Measurements from ENCODE around the gene RAP1GAP. TPM values are rescaled to one million over a fixed set of nuclear protein-coding genes. Genes with fewer than 3 reads are reported as not detected.

Gene RAP1GAP
- total RNA-seq, 1 experiment from 2014 or later = 30.2 TPM

- peaks cover 9% of the 10 kb centered on the region for H3K4me1 ChIP-seq (replicated peaks; ENCODE audit: insufficient read depth)
- no peak overlapping the region for H2AFZ ChIP-seq
- no peaks in the 10 kb centered on the region; the same call in 1 of the 2 replicates for H3F3A ChIP-seq (ENCODE audit: insufficient read depth, low read depth)
- no peak overlapping the region for H3K27ac ChIP-seq
- ChIA-PET CTCF (no interaction called here), POLR2A (ENCODE audit: unreplicated experiment) (no interaction called here)
- no peaks in the 10 kb centered on the region for H3K36me3 ChIP-seq (ENCODE audit: low read depth)
- no TSS peak for BruUV-seq (replicated peaks)
- H3K4me2 ChIP-seq = no peak overlapping the region
- TF ChIP-seq CTCF (conservative IDR thresholded peaks at IDR 0.05) (no peak), EZH2 (IDR thresholded peaks at IDR 0.05; ENCODE audit: low read depth) (no peak)
- no peaks in the 10 kb centered on the region for H4K20me1 ChIP-seq (ENCODE audit: insufficient read depth)
- H3K79me2 ChIP-seq (ENCODE audit: low read depth) = no peaks in the 10 kb centered on the region
- no peak for DNase-seq
- no peaks in the 10 kb centered on the region for H3K9me3 ChIP-seq (ENCODE audit: insufficient read depth, low read depth)
- intact Hi-C loops (cut with micrococcal nuclease; ENCODE audit: unreplicated experiment) = no loop called here
- no peaks in the 10 kb centered on the region for H3K27me3 ChIP-seq (ENCODE audit: insufficient read depth, low read depth)
- no peaks in the 10 kb centered on the region for H3K9me2 ChIP-seq (ENCODE audit: insufficient read depth)
- no peak overlapping the region for H3K4me3 ChIP-seq
Measured at GRCh38 chr1:21644906-21645305, 24.3 kb downstream of the RAP1GAP start.

GRCh38 chr1:21644348-21644747 lies 24.8 kb downstream of the RAP1GAP start:
- TF ChIP-seq CTCF (conservative IDR thresholded peaks at IDR 0.05) = no peak
- TF ChIP-seq EZH2 (IDR thresholded peaks at IDR 0.05; ENCODE audit: low read depth) = no peak
- no peaks in the 10 kb centered on the region for H4K20me1 ChIP-seq (ENCODE audit: insufficient read depth)
- no peak overlapping the region for H3K4me2 ChIP-seq
- ChIA-PET POLR2A (ENCODE audit: unreplicated experiment) (no interaction called here), CTCF (no interaction called here)
- H3K9me2 ChIP-seq (ENCODE audit: insufficient read depth) = no peaks in the 10 kb centered on the region
- BruUV-seq (replicated peaks) = no TSS peak
- DNase-seq = no peak
- intact Hi-C loops (cut with micrococcal nuclease; ENCODE audit: unreplicated experiment) = no loop called here
- H3K27ac ChIP-seq = no peak overlapping the region
- H3K36me3 ChIP-seq (ENCODE audit: low read depth) = no peaks in the 10 kb centered on the region
- H3K79me2 ChIP-seq (ENCODE audit: low read depth) = no peaks in the 10 kb centered on the region
- no peaks in the 10 kb centered on the region for H3K9me3 ChIP-seq (ENCODE audit: insufficient read depth, low read depth)
- no peak overlapping the region for H3K4me3 ChIP-seq
- peaks cover 15% of the 10 kb centered on the region for H3K4me1 ChIP-seq (replicated peaks; ENCODE audit: insufficient read depth)
- peaks cover 4% of the 10 kb centered on the region for H3F3A ChIP-seq (ENCODE audit: insufficient read depth, low read depth)
- no peaks in the 10 kb centered on the region for H3K27me3 ChIP-seq (ENCODE audit: insufficient read depth, low read depth)
- H2AFZ ChIP-seq = no peak overlapping the region

- H3K4me3 ChIP-seq = no peak overlapping the region
- H3K27ac ChIP-seq = no peak overlapping the region
- peaks cover 10% of the 10 kb centered on the region for H3F3A ChIP-seq (ENCODE audit: insufficient read depth, low read depth)
- H3K36me3 ChIP-seq (ENCODE audit: low read depth) = no peaks in the 10 kb centered on the region
- BruUV-seq (replicated peaks) = no TSS peak
- no peak for TF ChIP-seq EZH2 (IDR thresholded peaks at IDR 0.05; ENCODE audit: low read depth)
- TF ChIP-seq CTCF (conservative IDR thresholded peaks at IDR 0.05) = no peak
- DNase-seq = no peak
- POLR2A ChIA-PET (ENCODE audit: unreplicated experiment) = no interaction called here
- peaks cover 21% of the 10 kb centered on the region for H3K4me1 ChIP-seq (replicated peaks; ENCODE audit: insufficient read depth)
- H2AFZ ChIP-seq = no peak overlapping the region
- no peaks in the 10 kb centered on the region for H4K20me1 ChIP-seq (ENCODE audit: insufficient read depth)
- CTCF ChIA-PET = no interaction called here
- H3K4me2 ChIP-seq = no peak overlapping the region
- no peaks in the 10 kb centered on the region for H3K9me3 ChIP-seq (ENCODE audit: insufficient read depth, low read depth)
- intact Hi-C loops (cut with micrococcal nuclease; ENCODE audit: unreplicated experiment) = no loop called here
- no peaks in the 10 kb centered on the region for H3K27me3 ChIP-seq (ENCODE audit: insufficient read depth, low read depth)
- no peaks in the 10 kb centered on the region for H3K79me2 ChIP-seq (ENCODE audit: low read depth)
- no peaks in the 10 kb centered on the region for H3K9me2 ChIP-seq (ENCODE audit: insufficient read depth)
Measured at GRCh38 chr1:21643624-21644023, 25.5 kb downstream of the RAP1GAP start.

Data from PC-9 (cell line).